Fibroblast of pulmonary artery (primary cell): ENCODE data around the gene DAPL1.
A peak's percentile ranks its signal among the peaks of the same experiment; 100 is the strongest.

Experiments
- DNase-seq: peaks from one replicate; pipeline ENCODE4 v3.0.0-alpha.2; 2010; ENCODE audit warnings: low read depth
- H3K4me3 ChIP-seq: replicated peaks from 2 replicates; pipeline ENCODE4 v1.5.1; 2011; ENCODE audit warnings: low read depth, mild to moderate bottlenecking, control low read depth, low read length, moderate library complexity
- CTCF ChIP-seq: IDR thresholded peaks from 2 replicates; pipeline ENCODE4 v1.5.1; 2011; ENCODE audit warnings: mild to moderate bottlenecking, control low read depth, low read length, inconsistent platforms; ENCODE audit errors: missing control alignments

The DAPL1 gene

GRCh38 chr2:158762336-158762735 lies 32.8 kb upstream of the DAPL1 start:
- no peak for TF ChIP-seq CTCF

GRCh38 chr2:158766524-158766923 lies 28.6 kb upstream of the DAPL1 start:
- no peak for TF ChIP-seq CTCF

More at GRCh38 chr2:158762336-158762735, 32.8 kb upstream of the DAPL1 start:
- no peak overlapping the region for H3K4me3 ChIP-seq
- DNase-seq: no peak

GRCh38 chr2:158772306-158773078 lies 22.6 kb upstream of the DAPL1 start:
- no peak for TF ChIP-seq CTCF
- no peak overlapping the region for H3K4me3 ChIP-seq
- no peak for DNase-seq

More at GRCh38 chr2:158766524-158766923, 28.6 kb upstream of the DAPL1 start:
- DNase-seq: no peak
- no peak overlapping the region for H3K4me3 ChIP-seq

- peak; percentile 14 for DNase-seq
- no peak for TF ChIP-seq CTCF
Measured at GRCh38 chr2:158773121-158773520, 22.0 kb upstream of the DAPL1 start.

GRCh38 chr2:158774681-158775080 lies 20.4 kb upstream of the DAPL1 start:
- no peak for DNase-seq
- no peak for TF ChIP-seq CTCF
- H3K4me3 ChIP-seq: no peak overlapping the region

More at GRCh38 chr2:158773121-158773520, 22.0 kb upstream of the DAPL1 start:
- no peak overlapping the region for H3K4me3 ChIP-seq

- no peak overlapping the region for H3K4me3 ChIP-seq
- no peak for TF ChIP-seq CTCF
- no peak for DNase-seq
Measured at GRCh38 chr2:158775273-158776027, 19.7 kb upstream of the DAPL1 start.
